Measurements from ENCODE around the gene GALNT15.

Gene GALNT15

DNA sequence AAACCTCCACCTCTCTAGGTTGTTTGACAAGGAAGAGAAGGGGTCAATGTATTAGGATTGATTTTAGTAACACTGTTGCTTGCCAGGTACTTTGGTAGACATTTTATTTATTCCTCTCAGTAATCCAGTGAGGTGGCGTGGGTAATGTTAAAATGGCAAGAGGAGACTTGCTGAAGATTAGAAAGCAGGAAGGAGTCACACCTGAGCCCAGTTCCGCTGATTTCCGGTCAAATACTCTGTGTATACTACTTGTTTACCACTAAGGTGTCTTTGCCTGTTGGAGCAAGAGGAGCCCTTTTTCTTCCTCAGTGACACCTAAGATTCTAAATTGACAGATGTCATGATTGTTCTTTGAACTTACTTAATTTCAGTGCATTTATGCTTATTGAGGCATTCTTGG lies 92.2 kb downstream of the GALNT15 start:
- Histone ChIP-seq H3K36me3 (ENCODE audit: insufficient read depth, insufficient read length, low read length) (peaks cover 44% of the 10 kb centered on the region), H3K4me1 (ENCODE audit: insufficient read depth, insufficient read length) (no peaks in the 10 kb centered on the region), H3K4me3 (ENCODE audit: insufficient read length, low read depth) (no peak overlapping the region), H3K9ac (ENCODE audit: insufficient read length, low read depth) (no peak overlapping the region), H3K9me3 (ENCODE audit: insufficient read depth, low read length) (no peaks in the 10 kb centered on the region), H3K27me3 (ENCODE audit: insufficient read depth, insufficient read length) (no peaks in the 10 kb centered on the region)
- no peak for DNase-seq (ENCODE audit: low read depth, low spot score)
- TF ChIP-seq SUZ12 (IDR thresholded peaks at IDR 0.05; ENCODE audit: extremely low read depth, insufficient read depth, insufficient read length) (no peak), ZNF274 (IDR thresholded peaks at IDR 0.05; ENCODE audit: low read depth, low read length) (no peak), YY1 (IDR thresholded peaks at IDR 0.05; ENCODE audit: insufficient read depth, insufficient read length) (no peak)

GRCh38 chr3:16270855-16271254 lies 96.4 kb downstream of the GALNT15 start:
- no peak overlapping the region for H3K4me3 ChIP-seq (ENCODE audit: insufficient read length, low read depth)

DNA sequence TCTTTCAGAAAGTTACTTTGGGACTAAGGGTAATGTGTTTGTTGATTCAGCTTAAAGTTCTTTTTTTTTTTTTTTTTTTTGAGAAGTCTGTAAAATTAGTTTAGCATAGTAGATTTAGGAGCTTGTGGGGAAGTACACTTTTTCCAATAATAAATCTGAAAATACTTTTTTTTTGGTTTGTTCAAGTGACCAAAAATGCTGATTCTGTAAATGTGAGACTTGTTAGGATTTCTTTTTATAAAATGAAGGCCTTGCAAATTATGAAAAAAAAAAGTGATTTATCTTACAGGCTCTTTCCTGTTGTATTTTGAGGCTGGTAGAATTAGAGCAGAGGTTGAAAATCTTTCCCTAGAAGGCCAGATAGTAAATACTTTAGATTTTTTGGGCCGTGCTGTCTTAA lies 98.1 kb downstream of the GALNT15 start:
- no peaks in the 10 kb centered on the region for H3K9me3 ChIP-seq (ENCODE audit: insufficient read depth, low read length)

More at GRCh38 chr3:16270855-16271254, 96.4 kb downstream of the GALNT15 start:
- H3K27me3 ChIP-seq (ENCODE audit: insufficient read depth, insufficient read length) = no peaks in the 10 kb centered on the region
- no peaks in the 10 kb centered on the region for H3K9me3 ChIP-seq (ENCODE audit: insufficient read depth, low read length)
- no peak overlapping the region for H3K9ac ChIP-seq (ENCODE audit: insufficient read length, low read depth)
- DNase-seq (ENCODE audit: low read depth, low spot score) = no peak
- no peaks in the 10 kb centered on the region for H3K4me1 ChIP-seq (ENCODE audit: insufficient read depth, insufficient read length)
- peaks cover 61% of the 10 kb centered on the region for H3K36me3 ChIP-seq (ENCODE audit: insufficient read depth, insufficient read length, low read length)
- TF ChIP-seq SUZ12 (IDR thresholded peaks at IDR 0.05; ENCODE audit: extremely low read depth, insufficient read depth, insufficient read length) (no peak), ZNF274 (IDR thresholded peaks at IDR 0.05; ENCODE audit: low read depth, low read length) (no peak), YY1 (IDR thresholded peaks at IDR 0.05; ENCODE audit: insufficient read depth, insufficient read length) (no peak)

DNA sequence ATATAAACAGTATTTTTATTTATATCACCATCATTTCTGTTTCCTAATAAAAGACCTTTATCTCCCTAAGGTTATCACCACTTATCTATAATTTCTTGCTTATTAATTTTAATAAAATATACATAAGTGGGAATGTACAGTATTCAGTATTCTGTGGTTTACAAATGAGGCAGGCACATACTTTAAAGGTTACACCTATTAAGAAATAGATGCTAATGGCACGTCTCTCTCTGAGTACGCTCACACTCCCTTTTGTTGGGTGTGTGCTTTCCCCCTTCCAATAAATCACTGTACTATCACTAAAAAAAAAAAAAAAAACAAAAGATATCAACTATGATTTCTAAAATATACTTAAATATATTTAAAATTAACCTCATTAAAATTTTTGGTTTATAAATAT lies 99.4 kb downstream of the GALNT15 start:
- no peak overlapping the region for H3K9ac ChIP-seq (ENCODE audit: insufficient read length, low read depth)
- TF ChIP-seq YY1 (IDR thresholded peaks at IDR 0.05; ENCODE audit: insufficient read depth, insufficient read length) (no peak), ZNF274 (IDR thresholded peaks at IDR 0.05; ENCODE audit: low read depth, low read length) (no peak), SUZ12 (IDR thresholded peaks at IDR 0.05; ENCODE audit: extremely low read depth, insufficient read depth, insufficient read length) (no peak)
- no peaks in the 10 kb centered on the region for H3K4me1 ChIP-seq (ENCODE audit: insufficient read depth, insufficient read length)
- no peak for DNase-seq (ENCODE audit: low read depth, low spot score)
- H3K4me3 ChIP-seq (ENCODE audit: insufficient read length, low read depth) = no peak overlapping the region
- H3K9me3 ChIP-seq (ENCODE audit: insufficient read depth, low read length) = no peaks in the 10 kb centered on the region
- no peaks in the 10 kb centered on the region for H3K27me3 ChIP-seq (ENCODE audit: insufficient read depth, insufficient read length)
- peaks cover 76% of the 10 kb centered on the region for H3K36me3 ChIP-seq (ENCODE audit: insufficient read depth, insufficient read length, low read length)

More for the DNA sequence above, 98.1 kb downstream of the GALNT15 start:
- TF ChIP-seq YY1 (IDR thresholded peaks at IDR 0.05; ENCODE audit: insufficient read depth, insufficient read length) = no peak
- no peak for TF ChIP-seq ZNF274 (IDR thresholded peaks at IDR 0.05; ENCODE audit: low read depth, low read length)
- TF ChIP-seq SUZ12 (IDR thresholded peaks at IDR 0.05; ENCODE audit: extremely low read depth, insufficient read depth, insufficient read length) = no peak
- H3K36me3 ChIP-seq (ENCODE audit: insufficient read depth, insufficient read length, low read length) = peaks cover 69% of the 10 kb centered on the region
- no peaks in the 10 kb centered on the region for H3K27me3 ChIP-seq (ENCODE audit: insufficient read depth, insufficient read length)
- H3K4me1 ChIP-seq (ENCODE audit: insufficient read depth, insufficient read length) = no peaks in the 10 kb centered on the region
- H3K9ac ChIP-seq (ENCODE audit: insufficient read length, low read depth) = no peak overlapping the region
- H3K4me3 ChIP-seq (ENCODE audit: insufficient read length, low read depth) = no peak overlapping the region
- DNase-seq (ENCODE audit: low read depth, low spot score) = no peak

DNA sequence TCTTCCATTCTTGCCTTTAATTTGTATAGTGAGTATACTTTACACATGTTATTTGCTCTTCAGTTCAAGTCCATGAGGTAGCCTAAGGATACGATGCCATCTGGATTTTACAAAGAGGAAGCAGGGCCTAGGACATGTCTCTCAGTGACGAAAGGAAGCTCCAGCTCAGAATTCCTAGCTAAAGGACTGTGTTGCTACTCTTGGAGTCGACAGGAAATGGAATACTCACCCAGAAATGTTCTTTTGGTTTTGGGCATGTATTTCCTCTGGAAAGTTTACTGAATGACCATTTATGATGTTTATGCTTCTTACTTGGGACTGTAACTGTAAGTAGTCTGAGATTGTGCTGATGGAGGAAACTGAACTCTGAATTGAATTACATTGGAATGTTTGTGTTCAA lies 103.0 kb downstream of the GALNT15 start:
- Histone ChIP-seq H3K4me3 (ENCODE audit: insufficient read length, low read depth) (no peak overlapping the region), H3K9ac (ENCODE audit: insufficient read length, low read depth) (no peak overlapping the region), H3K36me3 (ENCODE audit: insufficient read depth, insufficient read length, low read length) (peaks cover 59% of the 10 kb centered on the region), H3K27me3 (ENCODE audit: insufficient read depth, insufficient read length) (no peaks in the 10 kb centered on the region), H3K4me1 (ENCODE audit: insufficient read depth, insufficient read length) (no peaks in the 10 kb centered on the region), H3K9me3 (ENCODE audit: insufficient read depth, low read length) (no peaks in the 10 kb centered on the region)
- DNase-seq (ENCODE audit: low read depth, low spot score) = no peak
- TF ChIP-seq SUZ12 (IDR thresholded peaks at IDR 0.05; ENCODE audit: extremely low read depth, insufficient read depth, insufficient read length) = no peak

DNA sequence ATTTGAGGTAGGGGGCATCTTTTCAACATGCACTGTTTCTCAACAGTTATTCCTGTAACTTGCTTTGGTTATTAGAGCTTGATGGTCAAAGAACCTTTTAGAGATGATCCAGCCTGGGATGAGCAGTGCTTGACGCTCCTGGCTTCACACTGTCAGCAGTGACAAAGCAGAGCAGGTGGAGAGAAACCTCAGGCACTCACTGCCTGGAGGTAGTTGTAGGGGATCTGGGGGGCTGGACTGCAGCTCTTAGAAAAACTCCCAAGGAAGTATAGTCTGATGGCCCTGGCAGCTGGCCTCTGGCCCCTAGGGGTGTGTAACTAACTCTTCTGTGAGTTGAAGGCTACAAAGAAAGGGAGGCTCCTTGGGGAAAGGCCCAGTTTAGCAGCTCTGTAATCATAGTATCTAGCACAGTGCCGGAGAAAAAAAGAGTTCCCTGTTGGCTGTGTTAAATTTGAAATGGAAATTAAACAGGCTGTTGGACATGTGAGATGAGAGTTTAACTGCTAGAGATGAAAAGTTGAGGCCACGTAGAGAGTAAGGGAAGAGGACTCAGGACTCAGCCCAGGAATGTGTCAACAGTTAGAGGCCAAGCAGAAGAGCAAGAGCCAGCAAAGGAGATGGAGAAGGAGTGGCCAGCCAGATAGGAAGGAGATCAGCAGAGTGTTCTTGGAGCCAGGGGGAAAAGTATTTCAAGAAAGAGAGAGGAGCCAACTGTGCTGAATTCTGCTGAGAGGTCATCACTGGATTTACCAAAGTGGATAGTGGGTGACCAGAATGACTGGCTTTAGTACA lies 104.7 kb downstream of the GALNT15 start:
- Histone ChIP-seq H3K9me3 (ENCODE audit: insufficient read depth, low read length) (no peaks in the 10 kb centered on the region), H3K27me3 (ENCODE audit: insufficient read depth, insufficient read length) (no peaks in the 10 kb centered on the region), H3K9ac (ENCODE audit: insufficient read length, low read depth) (no peak overlapping the region), H3K4me1 (ENCODE audit: insufficient read depth, insufficient read length) (no peaks in the 10 kb centered on the region), H3K36me3 (ENCODE audit: insufficient read depth, insufficient read length, low read length) (peaks cover 59% of the 10 kb centered on the region), H3K4me3 (ENCODE audit: insufficient read length, low read depth) (no peak overlapping the region)
- no peak for DNase-seq (ENCODE audit: low read depth, low spot score)
- TF ChIP-seq SUZ12 (IDR thresholded peaks at IDR 0.05; ENCODE audit: extremely low read depth, insufficient read depth, insufficient read length) = no peak
- TF ChIP-seq YY1 (IDR thresholded peaks at IDR 0.05; ENCODE audit: insufficient read depth, insufficient read length) = no peak
- no peak for TF ChIP-seq ZNF274 (IDR thresholded peaks at IDR 0.05; ENCODE audit: low read depth, low read length)

DNA sequence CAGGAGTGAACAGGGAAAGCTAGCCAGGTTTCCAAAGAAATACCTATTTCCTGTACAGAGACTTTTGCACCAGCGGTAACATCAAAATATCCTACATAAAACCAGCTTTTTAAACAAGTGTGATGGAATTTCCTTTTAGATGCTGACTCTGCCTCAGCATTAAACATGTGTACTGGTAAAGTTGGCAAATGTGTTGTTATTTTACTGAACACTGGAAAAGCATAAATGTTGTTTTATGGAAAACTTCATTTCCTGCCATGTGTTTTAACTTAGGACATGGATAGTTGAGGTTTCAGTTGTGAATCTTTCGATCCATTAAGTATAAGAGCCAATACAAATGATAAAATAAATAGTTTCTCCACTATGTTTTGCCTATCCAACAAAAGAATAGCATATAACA lies 106.2 kb downstream of the GALNT15 start:
- peaks cover 48% of the 10 kb centered on the region for H3K36me3 ChIP-seq (ENCODE audit: insufficient read depth, insufficient read length, low read length)
- no peak overlapping the region for H3K4me3 ChIP-seq (ENCODE audit: insufficient read length, low read depth)

More for the DNA sequence above, 106.2 kb downstream of the GALNT15 start:
- no peak for DNase-seq (ENCODE audit: low read depth, low spot score)
- no peaks in the 10 kb centered on the region for H3K9me3 ChIP-seq (ENCODE audit: insufficient read depth, low read length)
- no peaks in the 10 kb centered on the region for H3K27me3 ChIP-seq (ENCODE audit: insufficient read depth, insufficient read length)
- H3K4me1 ChIP-seq (ENCODE audit: insufficient read depth, insufficient read length) = no peaks in the 10 kb centered on the region
- no peak overlapping the region for H3K9ac ChIP-seq (ENCODE audit: insufficient read length, low read depth)
- TF ChIP-seq YY1 (IDR thresholded peaks at IDR 0.05; ENCODE audit: insufficient read depth, insufficient read length) (no peak), SUZ12 (IDR thresholded peaks at IDR 0.05; ENCODE audit: extremely low read depth, insufficient read depth, insufficient read length) (no peak), ZNF274 (IDR thresholded peaks at IDR 0.05; ENCODE audit: low read depth, low read length) (no peak)

Data from NT2/D1 (cell line).